GM19099 (cell line): ENCODE results near the gene WDFY4.

ENCODE experiments used
- POLR2A ChIP-seq: IDR thresholded peaks from 3 replicates; pipeline ENCODE4 v1.6.1; 2011; ENCODE audit warnings: low read depth; ENCODE audit not compliant: insufficient read length; ENCODE audit errors: extremely low read depth

WDFY4 gene

GRCh38 chr10:49005270-49005669 is 320.6 kb downstream of the WDFY4 start:
- no peak for TF ChIP-seq POLR2A

DNA sequence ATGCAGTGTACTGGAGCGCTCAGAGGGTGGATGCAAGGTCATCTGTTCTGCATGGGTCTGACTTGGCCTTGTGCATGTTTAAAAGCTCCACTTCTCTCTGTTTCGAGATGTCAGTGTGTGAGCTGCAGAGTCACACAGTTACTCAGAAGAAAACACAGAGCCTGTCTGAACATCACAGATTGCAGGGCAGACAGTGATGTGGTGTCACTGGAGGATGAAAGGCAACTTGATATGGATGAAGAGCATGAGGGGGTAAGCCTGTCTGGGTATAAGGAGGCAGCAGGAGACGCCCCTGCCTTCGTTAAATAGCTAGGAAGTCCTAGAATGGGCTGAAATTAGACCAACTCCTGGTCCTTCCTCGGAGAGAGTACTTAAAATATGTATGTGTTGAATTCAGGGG is 322.5 kb downstream of the WDFY4 start:
- no peak for TF ChIP-seq POLR2A

DNA sequence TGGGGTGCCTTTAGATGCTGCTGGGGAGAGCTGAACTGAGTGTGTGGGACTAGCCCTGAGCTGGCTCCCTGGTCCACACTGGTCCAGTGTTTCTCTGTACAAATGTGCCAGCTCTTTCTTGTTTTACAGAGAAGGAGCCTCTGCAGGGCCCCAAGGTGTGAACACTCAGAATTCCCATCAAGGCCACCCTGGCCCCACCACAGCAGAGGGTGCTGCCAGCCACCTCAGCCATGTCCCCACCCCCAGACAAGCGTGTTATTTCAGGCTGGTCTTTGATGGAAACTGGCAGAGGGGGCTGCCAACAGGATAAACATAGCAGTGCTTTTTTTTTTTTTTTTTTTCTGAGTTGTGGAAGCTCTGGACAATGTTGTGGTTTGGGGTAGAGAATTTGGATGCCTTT is 323.4 kb downstream of the WDFY4 start:
- TF ChIP-seq POLR2A = no peak

GRCh38 chr10:49008505-49009198 is 324.0 kb downstream of the WDFY4 start:
- no peak for TF ChIP-seq POLR2A

GRCh38 chr10:49009199-49009979 is 324.7 kb downstream of the WDFY4 start:
- no peak for TF ChIP-seq POLR2A

GRCh38 chr10:49010295-49010694 is 325.6 kb downstream of the WDFY4 start:
- no peak for TF ChIP-seq POLR2A

DNA sequence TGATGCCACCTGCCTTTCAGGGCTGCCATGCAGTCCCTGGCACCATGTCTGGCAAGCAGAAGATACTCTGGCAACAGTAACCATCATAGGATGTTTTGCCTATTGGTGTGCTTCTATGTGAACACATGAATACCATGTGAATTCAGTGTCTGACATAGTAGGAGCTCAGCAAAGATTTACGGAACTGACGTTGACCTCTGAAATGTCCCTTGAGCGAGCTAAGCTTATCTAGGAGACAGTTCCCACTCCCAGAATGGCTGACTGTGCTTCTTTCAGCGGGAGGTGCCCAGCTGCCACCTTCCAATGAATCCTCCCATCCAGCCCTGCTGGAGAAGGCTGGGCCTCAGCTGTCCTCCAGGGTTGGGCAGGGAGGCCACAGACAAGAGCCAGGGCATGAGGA is 326.2 kb downstream of the WDFY4 start:
- TF ChIP-seq POLR2A = no peak

DNA sequence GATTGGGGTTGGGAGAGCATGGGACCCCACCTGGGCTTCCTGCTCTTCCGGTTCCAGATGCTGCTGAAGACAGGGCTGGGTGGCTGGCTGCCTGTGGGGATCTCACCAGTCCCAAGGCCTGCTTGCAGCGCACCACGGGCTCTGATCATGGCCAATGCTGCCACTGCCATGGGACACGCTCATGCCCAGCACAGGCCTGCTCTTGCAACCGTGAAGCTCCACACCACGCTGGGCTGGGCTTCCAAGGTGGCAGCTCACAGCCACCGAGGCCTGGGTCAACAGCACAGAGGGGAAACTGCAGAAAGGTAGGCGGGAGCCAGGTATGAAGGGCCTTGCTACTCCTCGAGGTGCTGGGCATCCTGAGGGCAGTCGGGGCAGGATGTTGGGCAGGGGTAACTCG is 327.1 kb downstream of the WDFY4 start:
- no peak for TF ChIP-seq POLR2A

GRCh38 chr10:49012603-49013002 is 327.9 kb downstream of the WDFY4 start:
- no peak for TF ChIP-seq POLR2A

DNA sequence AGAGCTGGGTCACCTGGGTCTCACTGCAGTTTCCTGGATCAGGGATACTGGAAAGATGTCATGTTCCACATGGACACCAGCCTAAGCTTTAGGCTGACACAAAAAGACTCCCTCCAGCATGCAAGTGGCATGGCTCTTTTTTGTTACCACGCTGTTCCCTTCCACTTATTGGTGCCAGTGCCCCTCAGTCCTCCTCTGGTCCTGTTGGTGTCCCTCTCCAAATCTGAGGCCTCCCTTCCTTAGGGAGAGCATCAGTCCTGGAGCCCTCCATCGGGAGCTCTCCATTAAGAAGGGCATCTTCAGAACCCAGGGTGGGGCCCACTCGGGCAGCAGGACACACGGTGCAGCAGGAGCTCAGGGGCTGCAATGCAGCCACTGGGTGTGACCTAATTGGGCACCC is 331.0 kb downstream of the WDFY4 start:
- no peak for TF ChIP-seq POLR2A

- TF ChIP-seq POLR2A = no peak
Observed at GRCh38 chr10:49021685-49022084, 337.0 kb downstream of the WDFY4 start.

DNA sequence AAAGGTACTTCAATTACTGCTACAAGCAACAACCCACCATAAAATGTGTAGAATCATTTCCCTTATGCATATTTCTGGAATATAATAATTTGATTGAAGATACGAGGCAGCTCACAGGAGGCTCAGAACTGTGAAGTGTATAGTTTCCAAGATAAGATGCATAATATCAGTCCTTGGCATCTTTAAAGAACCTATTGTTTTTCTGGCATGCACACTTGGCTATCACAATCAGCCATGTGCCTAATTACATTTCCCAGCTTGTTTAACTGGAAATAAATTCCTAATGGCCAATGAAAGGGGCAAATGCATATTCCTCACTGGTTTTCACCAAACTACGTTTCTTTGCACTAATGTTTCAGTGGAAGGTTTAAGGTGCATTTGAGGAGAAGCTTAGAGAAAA is 338.4 kb downstream of the WDFY4 start:
- TF ChIP-seq POLR2A = no peak

GRCh38 chr10:49023752-49024151 is 339.1 kb downstream of the WDFY4 start:
- no peak for TF ChIP-seq POLR2A

DNA sequence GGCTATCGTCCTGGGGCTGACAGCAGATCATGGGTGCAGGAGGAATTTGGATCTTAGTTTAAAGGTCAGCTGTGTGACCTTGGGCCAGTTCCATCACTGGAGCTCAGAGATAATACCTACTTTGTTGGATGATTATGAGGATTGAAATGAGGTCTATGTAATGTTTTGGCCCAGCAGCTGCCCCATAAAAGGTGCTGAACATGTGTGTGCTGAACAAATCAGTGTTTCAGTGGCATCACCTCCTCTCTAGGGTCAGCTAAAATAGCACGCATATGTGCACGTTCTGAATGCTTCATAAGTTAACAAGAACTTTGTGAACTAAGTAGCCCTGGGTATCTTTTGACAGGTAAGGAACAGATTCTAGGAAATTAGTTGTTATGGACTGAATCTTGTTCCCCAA is 339.8 kb downstream of the WDFY4 start:
- TF ChIP-seq POLR2A = no peak

- no peak for TF ChIP-seq POLR2A
Observed at GRCh38 chr10:49025347-49025983, 340.8 kb downstream of the WDFY4 start.

DNA sequence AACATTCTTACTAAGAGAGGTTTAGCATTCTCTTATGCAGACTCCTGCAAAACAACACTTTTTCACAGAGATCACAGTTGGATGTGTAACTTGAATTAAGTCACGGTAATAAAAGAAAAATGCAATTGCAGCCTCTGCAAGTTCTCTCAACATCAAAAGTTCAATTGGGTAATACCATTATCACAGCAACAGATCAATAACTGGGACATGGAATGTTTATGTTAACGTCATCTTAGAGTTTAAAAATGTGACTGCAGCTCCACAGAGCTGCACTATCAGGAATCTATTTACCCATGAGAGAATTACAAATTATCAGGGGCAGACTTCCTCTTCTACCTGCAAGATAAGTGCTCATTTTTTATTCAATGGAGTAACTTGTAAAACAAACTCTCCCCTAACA is 344.0 kb downstream of the WDFY4 start:
- TF ChIP-seq POLR2A = no peak
